NCI-H226 (cell line): Measurements from ENCODE around the gene ENAH.
"Not testable (repeated sequence)": the region's sequence is repeated elsewhere in the genome, so short reads cannot be mapped to it uniquely, and the experiment has no call there.

Source experiments
- DNase-seq: peaks from one replicate; pipeline ENCODE4 v3.0.0-alpha.2; 2015

ENAH gene

GRCh38 chr1:225484657-225485214 is 168.2 kb downstream of the ENAH start:
- DNase-seq, result no peak

DNA sequence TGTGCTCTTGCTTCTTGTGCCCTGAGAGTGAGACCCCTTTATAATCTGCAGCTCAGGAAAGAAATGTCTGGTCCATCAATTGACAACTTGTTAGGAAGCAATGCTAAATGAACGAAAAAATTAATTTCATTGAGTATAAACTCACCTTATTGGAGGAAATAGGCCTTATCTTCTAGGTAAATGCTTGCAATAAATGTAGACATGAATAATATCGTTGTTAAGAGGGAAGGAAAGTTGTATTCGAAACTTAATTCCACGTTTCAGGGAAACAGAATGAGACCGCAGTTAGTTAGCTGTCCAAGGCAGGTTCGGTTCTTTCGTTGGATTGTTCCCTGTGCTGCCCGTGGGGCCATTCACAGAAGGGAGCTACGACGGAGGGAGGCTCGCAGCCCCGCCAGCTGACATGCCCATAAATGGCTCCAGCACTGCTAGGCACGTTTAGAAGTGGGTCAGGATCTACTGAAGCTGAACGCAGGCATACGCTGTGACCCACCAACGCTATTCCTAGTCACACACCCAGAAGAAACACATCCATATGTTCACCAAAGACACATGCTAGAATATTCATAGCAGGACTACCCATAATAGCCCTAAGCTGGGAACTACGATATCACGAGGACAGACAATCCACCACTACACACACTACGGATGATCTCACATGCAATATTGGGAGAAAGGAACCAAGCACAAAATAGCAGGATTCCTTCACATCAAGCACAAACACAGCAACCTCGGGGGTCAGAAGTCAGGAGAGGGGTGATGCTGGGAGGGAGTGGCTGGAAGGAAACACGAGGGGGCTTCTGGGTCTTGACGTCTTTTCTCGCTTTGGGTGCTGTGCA is 168.9 kb downstream of the ENAH start:
- no peak for DNase-seq

DNA sequence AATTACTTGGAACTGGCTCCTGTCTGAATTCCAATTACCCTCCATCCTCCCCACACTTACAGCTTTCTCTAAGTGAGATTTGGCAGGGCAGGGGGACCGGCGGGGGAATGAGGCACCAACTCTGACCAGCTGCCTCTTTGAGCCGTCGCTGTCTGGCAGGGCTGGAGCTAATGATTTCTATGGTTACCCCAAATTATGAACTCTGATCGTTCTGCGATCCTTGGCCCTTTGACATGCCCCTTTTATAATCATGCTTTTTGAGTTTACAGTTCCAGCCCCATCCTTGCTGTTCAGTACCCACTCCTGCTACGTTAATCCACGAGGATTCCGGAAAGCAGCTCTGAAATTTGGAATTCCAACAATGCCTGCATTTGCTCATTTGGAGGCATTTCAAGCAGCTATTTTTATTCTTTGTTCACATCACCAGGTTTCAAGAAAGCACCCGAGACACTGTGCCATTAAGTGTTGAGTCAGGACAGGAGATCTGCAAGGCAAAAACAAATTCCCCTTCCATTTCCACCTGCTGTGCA is 170.4 kb downstream of the ENAH start:
- no peak for DNase-seq

GRCh38 chr1:225481738-225482137 is 171.2 kb downstream of the ENAH start:
- no peak for DNase-seq

GRCh38 chr1:225480825-225481434 is 172.0 kb downstream of the ENAH start:
- no peak for DNase-seq

GRCh38 chr1:225479996-225480720 is 172.8 kb downstream of the ENAH start:
- DNase-seq, result no peak

GRCh38 chr1:225479341-225479740 is 173.6 kb downstream of the ENAH start:
- DNase-seq, result no peak

DNA sequence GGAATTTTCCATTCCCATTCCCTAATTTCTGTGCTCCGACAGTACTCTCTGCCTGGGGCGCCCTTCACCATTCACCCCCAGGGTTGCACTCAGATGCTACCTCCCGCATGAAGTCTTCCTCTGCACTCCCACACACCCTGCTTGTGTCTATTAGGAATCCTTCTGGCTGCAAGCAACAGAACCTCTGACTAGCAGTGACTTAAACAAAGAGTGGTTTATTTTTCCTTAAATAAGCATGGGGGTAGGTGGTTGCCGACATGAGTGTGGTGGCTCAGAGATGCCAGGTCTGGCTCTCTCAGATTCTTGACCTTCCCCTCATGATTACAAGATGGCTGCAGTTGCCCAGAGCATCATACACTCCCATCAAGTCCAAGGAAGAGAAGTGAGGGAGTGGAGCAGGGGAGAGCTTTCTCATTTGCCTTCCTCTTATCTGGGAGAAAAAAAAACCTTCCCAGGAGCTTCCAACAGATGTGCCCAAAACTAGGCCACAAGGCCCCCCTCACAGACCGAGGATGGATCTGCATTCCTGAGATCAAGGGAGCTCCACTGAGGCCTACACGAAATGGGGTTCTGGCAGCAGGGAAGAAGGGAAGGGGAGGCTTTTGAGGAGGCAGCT is 175.5 kb downstream of the ENAH start:
- DNase-seq, result no peak

- no peak for DNase-seq
Measured at GRCh38 chr1:225476538-225476988, 176.4 kb downstream of the ENAH start.

DNA sequence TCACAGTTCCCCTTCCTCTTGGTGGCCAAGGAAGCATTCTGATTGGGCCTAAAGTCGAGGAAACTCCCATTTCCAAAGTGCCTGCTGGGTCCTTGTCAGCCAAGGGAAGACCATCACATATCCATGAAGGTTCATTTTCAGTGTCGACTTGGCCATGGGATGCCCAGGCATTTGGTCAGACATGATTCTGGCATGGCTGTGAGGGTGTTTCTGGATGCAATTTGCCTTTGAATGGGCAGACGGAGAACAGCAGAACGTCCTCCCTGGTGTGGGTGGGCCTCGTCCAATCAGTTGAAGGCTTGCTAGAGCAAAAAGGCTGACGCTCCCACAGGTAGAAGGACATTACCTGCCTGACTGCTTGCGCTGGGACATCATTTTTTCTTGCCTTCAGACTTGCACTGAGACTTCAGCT is 176.8 kb downstream of the ENAH start:
- no peak for DNase-seq

DNA sequence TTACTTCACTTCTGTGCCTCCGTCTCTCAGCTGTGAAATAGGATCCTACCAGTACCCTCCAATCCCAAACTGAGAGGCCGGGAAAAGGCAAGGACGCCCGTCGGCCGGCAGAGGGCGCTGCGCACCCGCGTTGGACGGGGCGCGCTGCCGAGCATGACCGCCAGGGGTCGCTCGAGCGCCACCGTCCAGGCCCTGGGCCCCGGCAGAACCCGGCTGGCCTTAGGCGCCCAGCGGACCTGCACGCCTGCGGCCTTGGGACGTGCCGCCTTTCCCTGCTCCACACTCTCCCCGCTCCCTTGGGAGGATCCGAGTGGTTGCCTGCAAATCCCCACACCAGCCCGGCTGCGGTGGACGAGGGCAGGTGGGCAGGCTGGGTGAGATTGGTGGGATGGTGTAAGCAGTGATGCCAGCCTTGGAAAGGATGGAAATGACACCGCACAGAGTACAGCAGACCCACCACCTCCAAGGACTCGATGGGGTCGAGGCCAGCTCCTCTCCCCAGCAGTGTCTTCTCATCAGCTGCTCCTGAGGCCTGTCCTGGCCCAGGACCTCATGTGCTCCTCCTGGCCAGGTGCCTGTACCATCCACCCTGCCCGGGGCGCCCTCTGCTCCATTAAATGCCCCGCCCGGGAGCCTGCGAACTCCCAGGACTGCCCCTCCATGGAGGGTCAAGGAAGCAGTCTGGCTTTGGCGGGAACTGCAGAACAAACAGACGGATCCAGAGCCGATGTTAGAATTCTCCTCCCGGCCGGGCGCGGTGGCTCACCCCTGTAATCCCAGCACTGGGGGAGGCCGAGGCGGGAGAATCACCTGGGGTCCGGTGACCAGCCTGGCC is 177.7 kb downstream of the ENAH start:
- DNase-seq, result no peak

DNA sequence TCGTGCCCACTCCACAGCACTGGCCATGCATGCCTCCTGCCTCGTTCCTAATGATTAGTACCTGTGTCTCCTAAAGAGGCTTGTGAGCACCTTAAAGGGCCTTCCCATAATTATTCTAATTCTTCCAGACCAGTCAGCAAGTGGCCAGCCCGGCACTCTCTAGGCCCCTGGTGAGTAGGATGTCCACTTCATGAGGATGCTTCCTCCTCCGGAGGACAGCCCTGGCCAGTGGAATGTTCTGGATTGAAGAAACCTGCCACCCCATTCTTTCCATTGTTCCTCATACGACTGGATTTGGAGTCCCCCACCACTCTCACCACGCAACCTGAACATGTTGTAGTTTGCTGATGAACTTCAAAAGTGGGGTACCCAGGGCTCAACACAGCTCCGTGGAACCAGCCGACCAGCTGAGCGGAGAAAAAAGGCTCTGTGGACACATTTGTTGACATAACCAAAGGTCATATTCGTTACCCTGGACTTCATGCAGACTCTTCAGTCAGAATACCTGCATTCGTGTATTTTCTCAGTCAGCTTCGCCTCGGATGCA is 178.4 kb downstream of the ENAH start:
- no peak for DNase-seq

GRCh38 chr1:225473676-225474438 is 179.1 kb downstream of the ENAH start:
- DNase-seq, result not testable (repeated sequence)

GRCh38 chr1:225473266-225473665 is 179.7 kb downstream of the ENAH start:
- not testable (repeated sequence) for DNase-seq

GRCh38 chr1:225471453-225472301 is 181.2 kb downstream of the ENAH start:
- DNase-seq, result no peak

DNA sequence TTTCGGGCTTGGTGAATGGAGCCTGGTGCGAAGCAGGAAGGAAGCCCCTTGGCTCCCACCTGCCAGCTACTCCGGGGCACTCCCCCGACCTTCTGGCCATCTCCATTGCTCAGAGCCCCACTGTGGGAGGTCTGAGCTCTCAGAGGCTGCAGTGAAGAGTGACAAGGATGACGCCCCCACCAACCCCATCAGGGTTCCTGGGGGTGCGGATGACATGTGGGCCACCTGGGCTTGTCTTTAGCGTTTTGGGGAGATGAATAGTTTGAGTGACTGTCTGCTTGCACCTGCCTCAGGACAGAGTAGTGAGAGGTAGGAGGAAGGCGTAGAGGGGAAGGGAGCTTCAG is 181.8 kb downstream of the ENAH start:
- DNase-seq, result no peak

- no peak for DNase-seq
Measured at GRCh38 chr1:225470211-225471108, 182.5 kb downstream of the ENAH start.

- DNase-seq, result no peak
Measured at GRCh38 chr1:225469051-225469450, 183.9 kb downstream of the ENAH start.
